GM21423 (cell line): ENCODE data around the gene MRPL24.
"Not testable (repeated sequence)": the region's sequence is repeated elsewhere in the genome, so short reads cannot be mapped to it uniquely, and the experiment has no call there.

Source experiments
- ATAC-seq: cut with Tn5 transposase; IDR thresholded peaks from one replicate; pipeline ENCODE4 v1.9.1; 2021; ENCODE audit warnings: mild to moderate bottlenecking, moderate library complexity; ENCODE audit not compliant: unreplicated experiment

MRPL24 gene

GRCh38 chr1:156740741-156741480 is at the start of gene MRPL24:
Gene MRPL24, minus strand, starts transcription at chr1:156741088. Its CDS starts 2,384 bp downstream, at chr1:156738704.
- ATAC-seq, result peak; percentile 79

GRCh38 chr1:156789621-156790318 is 48.9 kb upstream of the MRPL24 start:
- no peak for ATAC-seq

GRCh38 chr1:156788136-156788535 is 47.2 kb upstream of the MRPL24 start:
- ATAC-seq, result no peak

- ATAC-seq, result no peak
Observed at GRCh38 chr1:156786640-156787039, 45.8 kb upstream of the MRPL24 start.

GRCh38 chr1:156785458-156785857 is 44.6 kb upstream of the MRPL24 start:
- ATAC-seq, result no peak

- ATAC-seq, result no peak
Observed at GRCh38 chr1:156781585-156782186, 40.8 kb upstream of the MRPL24 start.

- ATAC-seq, result no peak
Observed at GRCh38 chr1:156777573-156777972, 36.7 kb upstream of the MRPL24 start.

- ATAC-seq, result no peak
Observed at GRCh38 chr1:156776942-156777341, 36.1 kb upstream of the MRPL24 start.

- ATAC-seq, result no peak
Observed at GRCh38 chr1:156775799-156776198, 34.9 kb upstream of the MRPL24 start.

GRCh38 chr1:156773607-156774006 is 32.7 kb upstream of the MRPL24 start:
- no peak for ATAC-seq

- ATAC-seq, result no peak
Observed at GRCh38 chr1:156772728-156773497, 32.0 kb upstream of the MRPL24 start.

GRCh38 chr1:156772222-156772621 is 31.3 kb upstream of the MRPL24 start:
- ATAC-seq, result no peak

- ATAC-seq, result no peak
Observed at GRCh38 chr1:156768610-156769295, 27.9 kb upstream of the MRPL24 start.

GRCh38 chr1:156767879-156768604 is 27.2 kb upstream of the MRPL24 start:
- peak; percentile 7 for ATAC-seq

- ATAC-seq, result peak; percentile 90
Observed at GRCh38 chr1:156767101-156767878, 26.4 kb upstream of the MRPL24 start, which contains the start of gene PRCC. Gene PRCC, plus strand, starts transcription at chr1:156767535. Its CDS starts 237 bp downstream, at chr1:156767772.

GRCh38 chr1:156766298-156767100 is 25.6 kb upstream of the MRPL24 start:
- peak; percentile 6 for ATAC-seq

- no peak for ATAC-seq
Observed at GRCh38 chr1:156765666-156766065, 24.8 kb upstream of the MRPL24 start.

GRCh38 chr1:156765136-156765535 is 24.2 kb upstream of the MRPL24 start:
- not testable (repeated sequence) for ATAC-seq
